SK-N-MC (cell line): ENCODE measurements around the gene RIMBP2.

Source experiments
- EZH2 ChIP-seq: fragments of 200-600 bp; sonication (generic); IDR thresholded peaks from one replicate; pipeline ENCODE4 v1.6.1; 2017; ENCODE audit warnings: antibody characterized with exemption
- FOXP2 ChIP-seq: optimal IDR thresholded peaks from 2 replicates; pipeline ENCODE3; 2011; ENCODE audit warnings: mild to moderate bottlenecking, moderate library complexity; ENCODE audit not compliant: insufficient read depth; ENCODE audit errors: extremely low read length, control extremely low read depth
- POLR2AphosphoS5 ChIP-seq: IDR thresholded peaks from 2 replicates; pipeline ENCODE4 v1.6.1; 2012; ENCODE audit warnings: mild to moderate bottlenecking, low read depth, low read length, borderline replicate concordance

- no peak for TF ChIP-seq EZH2
- TF ChIP-seq POLR2AphosphoS5 = no peak
- TF ChIP-seq FOXP2 = no peak
These were observed 220.9 kb downstream of the RIMBP2 start for GRCh38 chr12:130495156-130495555.
